Epithelial cell of prostate (primary cell): Measurements from ENCODE around the gene RNF38.
"Not testable (repeated sequence)": the region's sequence is repeated elsewhere in the genome, so short reads cannot be mapped to it uniquely, and the experiment has no call there.

ENCODE experiments used
- DNase-seq: peaks from one replicate; pipeline ENCODE4 v3.0.0-alpha.2; 2011; ENCODE audit warnings: low read depth, low spot score
- H3K27ac ChIP-seq: fragments of 450-650 bp; 2 replicates; pipeline ENCODE4 v1.5.1; 2017; ENCODE audit warnings: mild to moderate bottlenecking

The RNF38 gene

GRCh38 chr9:36301227-36301626 is 98.8 kb downstream of the RNF38 start:
- H3K27ac ChIP-seq: no peak overlapping the region
- DNase-seq: no peak

DNA sequence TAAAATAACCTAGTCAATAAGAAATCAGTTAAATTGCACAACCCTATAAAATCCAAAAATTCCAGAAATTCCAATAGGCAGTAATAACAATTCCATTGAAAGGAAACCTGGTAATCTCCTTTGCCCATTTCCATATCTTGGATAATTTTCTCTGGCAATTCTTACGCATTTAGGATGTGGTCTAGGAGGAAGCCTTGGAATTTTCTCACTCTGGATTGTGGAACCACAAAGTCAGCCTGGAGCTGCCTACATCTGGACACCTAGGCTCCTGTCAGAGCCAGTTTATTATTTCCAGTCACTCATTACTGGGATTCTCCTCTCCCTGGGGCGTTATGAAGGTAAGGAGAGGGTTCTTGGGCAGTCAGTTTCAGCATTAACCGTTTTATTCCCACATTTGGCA is 101.5 kb downstream of the RNF38 start:
- H3K27ac ChIP-seq: no peak overlapping the region
- DNase-seq: no peak

DNA sequence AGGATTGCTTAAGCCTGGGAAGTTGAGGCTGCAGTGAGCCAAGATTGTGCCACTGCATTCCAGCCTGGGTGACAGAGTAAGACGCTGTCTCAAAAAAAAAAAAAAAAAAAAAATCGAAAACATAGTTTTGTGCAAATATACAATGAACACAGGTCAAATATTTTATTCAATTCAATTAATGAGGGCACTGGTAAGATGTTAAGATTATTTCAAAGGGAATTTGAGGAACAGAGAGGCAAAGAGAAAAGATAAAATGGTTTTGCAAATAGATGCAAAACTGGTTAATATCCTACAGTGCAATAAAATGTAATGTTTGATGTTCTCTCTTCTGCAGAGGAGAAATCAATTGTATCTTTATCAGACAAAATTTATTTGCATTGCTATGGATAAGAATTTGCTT is 102.3 kb downstream of the RNF38 start:
- H3K27ac ChIP-seq: peak overlapping the region; percentile 25
- no peak for DNase-seq

DNA sequence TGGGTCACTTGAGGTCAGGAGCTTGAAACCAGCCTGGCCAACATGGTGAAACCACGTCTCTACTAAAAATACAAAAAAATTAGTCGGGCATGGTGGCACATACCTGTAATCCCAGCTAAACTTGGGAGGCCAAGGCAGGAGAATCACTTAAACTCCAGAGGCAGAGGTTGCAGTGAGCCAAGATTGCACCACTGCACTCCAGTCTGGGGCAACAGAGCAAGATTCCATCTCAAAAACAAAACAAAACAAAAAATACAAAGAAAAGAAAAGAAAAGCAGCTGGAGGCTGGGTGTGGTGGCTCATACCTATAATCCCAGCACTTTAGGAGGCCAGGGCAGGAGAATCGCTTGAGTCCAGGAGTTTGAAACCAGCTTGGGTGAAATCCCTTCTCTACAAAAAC is 105.1 kb downstream of the RNF38 start:
- not testable (repeated sequence) for H3K27ac ChIP-seq, DNase-seq

GRCh38 chr9:36293918-36294317 is 106.2 kb downstream of the RNF38 start:
- H3K27ac ChIP-seq: no peak overlapping the region
- DNase-seq: no peak

DNA sequence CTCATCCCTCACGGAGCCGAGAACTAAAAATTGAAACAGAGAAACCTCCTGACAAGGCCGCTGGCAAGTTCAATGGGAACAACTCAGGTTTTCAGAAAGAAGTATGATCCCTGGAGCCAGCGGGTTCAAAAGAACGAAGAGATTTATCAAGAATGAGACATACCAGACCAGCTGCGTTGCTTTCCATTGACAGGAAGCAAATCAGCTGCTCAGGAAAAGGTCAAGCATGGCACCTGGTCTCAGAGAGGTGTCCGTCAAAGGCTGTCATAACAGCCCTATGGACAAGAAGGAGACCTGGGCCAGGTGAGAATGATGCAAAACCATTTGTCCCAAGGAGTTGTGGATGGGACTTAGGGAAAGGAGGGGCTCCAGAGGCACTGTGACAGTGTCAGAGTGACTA is 106.9 kb downstream of the RNF38 start:
- DNase-seq: no peak
- H3K27ac ChIP-seq: no peak overlapping the region

- no peak for DNase-seq
- H3K27ac ChIP-seq: no peak overlapping the region
Measured at GRCh38 chr9:36292641-36293040, 107.4 kb downstream of the RNF38 start.

DNA sequence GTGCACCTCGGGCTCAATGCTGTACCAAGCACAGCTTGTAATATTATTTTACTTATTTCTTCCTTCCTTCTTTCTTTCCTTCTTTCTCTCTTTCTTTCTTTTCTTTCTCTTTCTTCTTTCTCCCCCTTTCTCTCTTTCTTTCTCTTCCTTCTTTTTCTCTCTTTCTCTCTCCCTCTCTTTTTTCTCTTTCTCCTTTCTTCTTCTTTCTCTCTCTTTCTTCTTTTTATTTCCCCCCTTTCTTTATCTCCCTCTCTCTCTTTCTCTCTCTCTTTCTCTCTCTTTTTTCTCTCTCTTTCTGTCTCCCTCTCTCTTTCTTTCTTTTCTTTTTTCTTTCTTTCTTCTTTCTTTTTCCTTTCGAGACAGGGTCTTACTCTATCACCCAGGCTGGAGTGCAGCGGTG is 109.1 kb downstream of the RNF38 start:
- no peak for DNase-seq
- no peak overlapping the region for H3K27ac ChIP-seq

DNA sequence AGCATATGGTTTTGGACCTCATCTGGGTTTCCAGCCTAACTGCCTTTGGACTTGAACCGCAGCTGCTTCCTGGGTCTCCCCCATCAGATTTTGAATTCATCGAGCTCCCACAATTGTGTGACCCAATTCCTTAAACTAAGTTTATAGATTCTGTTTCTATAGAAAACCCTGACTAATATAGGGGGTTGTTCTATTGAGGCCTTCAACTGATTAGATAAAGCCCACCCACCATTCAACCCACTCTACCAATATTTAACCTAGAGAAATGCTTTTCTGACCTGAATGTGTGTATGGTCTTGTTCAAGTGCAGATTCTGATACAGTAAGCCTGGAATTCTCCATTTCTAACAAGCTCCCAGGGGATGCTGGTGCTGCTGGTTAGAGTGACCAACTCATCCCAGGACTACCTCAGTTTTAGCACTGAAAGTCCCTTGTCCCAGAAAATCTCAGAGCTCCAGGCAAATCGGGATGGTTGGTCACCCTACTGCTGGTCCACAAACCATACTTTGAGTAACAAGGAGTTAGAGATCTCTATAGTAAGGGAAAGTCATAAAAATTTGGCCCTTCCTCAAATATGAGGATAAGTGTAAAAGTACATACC is 110.1 kb downstream of the RNF38 start:
- DNase-seq: no peak
- H3K27ac ChIP-seq: no peak overlapping the region

DNA sequence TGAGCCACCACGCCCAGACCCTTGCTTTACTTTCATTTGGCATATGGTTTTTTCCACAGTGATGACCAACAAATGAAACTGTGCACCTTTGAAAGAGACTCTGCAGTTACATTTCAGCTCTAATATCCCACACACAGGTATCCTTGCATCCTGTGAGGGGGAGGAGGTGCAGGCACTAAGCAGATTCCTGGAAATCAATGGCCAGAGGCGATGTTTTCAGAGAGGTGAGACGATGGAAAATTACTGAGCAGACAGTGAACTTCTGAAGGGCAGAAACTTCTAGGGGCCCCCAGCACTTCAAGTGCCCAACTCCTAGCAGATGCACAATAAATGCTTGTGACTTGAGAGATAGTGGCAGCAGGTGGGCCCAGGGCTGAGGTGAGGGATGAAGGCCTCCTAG is 112.0 kb downstream of the RNF38 start:
- H3K27ac ChIP-seq: no peak overlapping the region
- DNase-seq: no peak
